ENCODE measurements around the gene BLVRA.
"Not testable (repeated sequence)": the region's sequence is repeated elsewhere in the genome, so short reads cannot be mapped to it uniquely, and the experiment has no call there.

The BLVRA gene

DNA sequence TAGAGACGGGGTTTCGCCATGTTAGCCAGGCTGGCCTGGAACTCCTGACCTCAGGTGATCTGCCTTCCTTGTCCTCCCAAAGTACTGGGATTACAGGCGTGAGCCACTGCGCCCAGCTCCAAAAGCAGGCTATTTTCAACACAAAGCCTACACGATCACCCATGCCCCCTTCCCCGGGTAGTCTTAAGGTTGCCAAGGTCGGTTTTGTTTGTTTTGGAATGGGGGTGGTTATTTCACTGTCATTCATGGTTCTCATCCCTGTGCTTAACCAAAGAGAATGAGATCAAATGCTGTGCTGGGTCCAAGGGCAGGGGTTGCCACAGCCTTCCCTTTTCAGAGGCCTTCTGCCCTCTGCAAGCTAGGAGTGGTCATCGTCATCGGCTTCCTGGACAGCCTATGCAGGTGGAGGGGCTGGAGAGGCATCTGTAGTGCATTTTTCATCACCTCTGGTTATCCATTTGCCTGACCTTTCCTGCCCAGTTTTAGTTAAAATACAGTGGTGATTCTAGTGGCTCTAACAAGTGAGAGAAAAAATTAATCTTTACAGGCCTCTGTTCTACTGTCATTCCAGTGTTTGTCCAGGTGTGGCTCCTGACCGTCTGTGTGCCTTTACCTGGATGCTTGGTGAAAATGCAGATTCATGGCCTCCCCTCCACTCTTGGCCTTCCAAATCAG lies 11.4 kb downstream of the BLVRA start:
- DNase-seq = no peak

DNA sequence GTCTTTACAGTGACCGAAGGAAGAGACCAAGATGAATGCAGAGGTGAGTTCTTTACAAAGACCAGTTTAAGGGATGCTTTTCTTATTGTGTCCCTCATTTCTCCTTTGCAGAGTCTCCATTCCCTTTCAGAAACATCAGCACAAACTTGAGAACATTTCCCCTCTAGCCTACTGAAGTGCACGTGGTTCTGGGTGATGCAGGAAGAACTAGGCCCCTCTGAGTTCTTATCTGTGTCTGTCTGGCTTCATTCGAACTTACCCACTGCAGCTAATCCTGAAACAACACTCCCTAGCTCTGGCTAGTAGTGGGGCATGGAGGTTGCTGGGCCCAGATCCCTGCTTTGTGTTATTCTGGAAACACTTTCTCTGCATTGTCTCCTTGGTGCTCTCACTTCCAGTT lies 12.6 kb downstream of the BLVRA start:
- no peak for DNase-seq

DNA sequence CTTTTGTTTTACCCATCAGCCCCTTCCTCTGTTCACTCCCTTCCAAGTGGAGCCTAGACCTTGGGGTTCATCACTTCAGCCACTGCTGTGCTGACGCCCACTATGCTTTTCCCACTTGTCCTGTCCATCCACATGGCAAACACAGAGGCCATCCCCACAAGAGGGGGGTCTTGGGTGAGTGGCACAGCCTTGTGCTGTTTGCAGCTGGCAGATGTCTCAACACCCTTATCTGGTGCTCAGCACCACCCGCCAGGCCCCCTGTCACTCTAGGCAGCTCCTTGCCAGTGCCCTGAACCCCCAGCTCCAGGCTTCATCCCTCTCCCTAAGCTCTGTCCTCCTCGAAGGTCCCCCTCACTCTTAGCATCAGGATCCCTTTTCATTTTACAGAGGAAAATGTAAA lies 13.1 kb downstream of the BLVRA start:
- no peak for DNase-seq

- DNase-seq = not testable (repeated sequence)
These were observed 14.8 kb downstream of the BLVRA start for GRCh38 chr7:43773268-43773667.

DNA sequence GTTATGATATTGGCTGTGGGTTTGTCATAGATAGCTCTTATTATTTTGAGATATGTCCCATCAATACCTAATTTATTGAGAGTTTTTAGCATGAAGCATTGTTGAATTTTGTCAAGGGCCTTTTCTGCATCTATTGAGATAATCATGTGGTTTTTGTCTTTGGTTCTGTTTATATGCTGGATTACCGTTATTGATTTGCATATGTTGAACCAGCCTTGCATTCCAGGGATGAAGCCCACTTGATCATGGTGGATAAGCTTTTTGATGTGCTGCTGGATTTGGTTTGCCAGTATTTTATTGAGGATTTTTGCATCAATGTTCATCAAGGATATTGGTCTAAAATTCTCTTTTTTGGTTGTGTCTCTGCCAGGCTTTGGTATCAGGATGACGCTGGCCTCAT lies 16.8 kb downstream of the BLVRA start:
- not testable (repeated sequence) for DNase-seq

GRCh38 chr7:43778293-43779044 lies 20.0 kb downstream of the BLVRA start:
- not testable (repeated sequence) for DNase-seq

- DNase-seq = no peak
These were observed 20.7 kb downstream of the BLVRA start for GRCh38 chr7:43779045-43779812.

- no peak for DNase-seq
These were observed 23.5 kb downstream of the BLVRA start for GRCh38 chr7:43781726-43782607.

GRCh38 chr7:43782768-43783555 lies 24.5 kb downstream of the BLVRA start:
- DNase-seq = no peak

GRCh38 chr7:43784030-43784584 lies 25.6 kb downstream of the BLVRA start:
- no peak for DNase-seq

DNA sequence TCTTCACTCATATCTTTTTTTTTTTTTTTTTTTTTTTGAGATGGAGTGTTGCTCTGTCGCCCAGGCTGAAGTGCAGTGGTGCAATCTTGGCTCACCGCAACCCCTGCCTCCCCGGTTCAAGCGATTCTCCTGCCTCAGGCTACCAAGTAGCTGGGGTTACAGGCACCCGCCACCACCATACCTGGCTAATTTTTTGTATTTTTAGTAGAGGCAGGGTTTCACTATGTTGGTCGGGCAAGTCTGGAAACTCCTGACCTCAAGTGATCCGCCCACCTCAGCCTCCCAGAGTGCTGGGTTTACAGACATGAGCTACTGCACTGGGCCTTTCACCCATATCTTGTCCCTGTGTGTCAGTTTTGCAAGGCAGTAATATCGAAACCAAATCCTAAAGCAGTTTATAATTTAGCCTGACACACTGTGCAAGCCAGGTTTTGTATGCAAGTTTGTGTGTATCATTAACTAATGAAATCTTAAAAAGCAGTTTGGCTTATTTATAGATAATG lies 26.2 kb downstream of the BLVRA start:
- peak in 2 of 5 experiments; percentile 13 to 63 for DNase-seq

DNA sequence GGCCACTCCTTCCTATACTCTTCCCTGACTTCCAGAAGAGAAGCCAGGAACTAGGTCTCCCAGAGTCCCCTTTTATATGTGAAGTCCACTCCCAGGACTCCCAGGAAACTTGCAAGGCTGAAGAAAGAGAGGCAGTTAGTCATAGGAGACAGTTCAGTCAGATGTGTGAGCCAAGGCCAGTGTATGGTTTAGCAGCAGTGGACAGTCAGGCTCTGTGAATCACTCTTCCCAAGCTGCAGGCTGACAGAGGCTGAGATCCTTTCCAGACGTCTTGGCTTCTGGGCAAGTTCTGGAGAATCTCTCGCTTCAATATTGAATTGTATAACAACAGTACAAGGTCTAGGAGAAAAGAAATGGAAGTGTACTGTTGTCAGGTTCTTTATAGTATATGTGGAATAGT lies 26.9 kb downstream of the BLVRA start:
- DNase-seq = no peak

- DNase-seq = no peak
These were observed 29.3 kb downstream of the BLVRA start for GRCh38 chr7:43787771-43788170.

DNA sequence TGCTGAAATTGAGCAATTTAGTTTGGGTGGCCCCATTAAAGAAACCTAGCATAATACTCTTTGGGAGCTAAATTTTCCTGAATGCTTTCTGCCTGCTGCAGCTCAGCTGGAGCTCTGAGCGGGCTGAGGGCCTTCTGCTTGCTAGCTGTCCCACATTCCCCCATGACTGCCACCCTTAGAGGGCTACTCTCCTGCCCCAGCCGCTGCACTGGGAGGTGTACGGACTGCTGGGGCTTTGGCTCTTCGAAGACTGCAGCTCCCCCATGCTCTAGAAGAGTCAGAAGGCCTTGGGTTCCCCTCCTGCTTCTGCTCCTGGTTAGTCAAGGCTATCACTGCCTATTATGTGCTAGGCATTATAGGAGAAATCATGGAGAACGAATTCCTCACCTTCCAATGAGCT lies 31.5 kb downstream of the BLVRA start:
- DNase-seq = no peak

GRCh38 chr7:43790834-43791233 lies 32.4 kb downstream of the BLVRA start:
- DNase-seq = no peak

- DNase-seq = no peak
These were observed 33.2 kb downstream of the BLVRA start for GRCh38 chr7:43791665-43792064.

DNA sequence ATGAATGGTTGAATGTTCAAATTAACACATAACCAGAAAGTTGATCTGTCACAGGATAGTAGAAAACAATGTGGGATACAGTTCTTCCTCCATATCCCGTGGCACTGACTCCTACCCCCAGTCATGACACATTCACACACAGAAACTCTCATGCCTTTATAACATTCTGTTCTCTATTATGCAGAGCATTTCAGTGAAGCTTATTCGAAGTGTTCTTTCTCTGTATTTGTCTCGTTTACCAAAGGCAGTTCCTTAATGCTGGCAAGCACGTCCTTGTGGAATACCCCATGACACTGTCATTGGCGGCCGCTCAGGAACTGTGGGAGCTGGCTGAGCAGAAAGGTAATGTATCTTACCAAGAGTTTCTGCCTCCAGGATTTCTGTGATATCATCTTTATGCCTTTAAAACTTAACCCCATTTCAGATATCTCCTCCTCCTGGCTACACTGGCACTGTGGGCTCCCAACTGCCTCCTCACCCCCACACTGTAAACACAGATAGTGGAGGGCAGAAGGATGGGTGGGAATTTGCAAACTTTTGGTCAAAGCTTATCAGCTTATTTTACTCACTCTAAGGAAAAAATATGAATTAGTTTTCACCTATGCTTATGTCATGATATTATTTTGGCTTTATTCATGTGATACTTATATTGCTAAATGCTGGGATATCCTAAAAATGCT lies 34.1 kb downstream of the BLVRA start:
- DNase-seq = no peak

GRCh38 chr7:43799605-43800004 lies 41.1 kb downstream of the BLVRA start:
- no peak for DNase-seq

- no peak for DNase-seq
These were observed 45.4 kb downstream of the BLVRA start for GRCh38 chr7:43803865-43804264.

- peak in 2 of 5 experiments; percentile 38 for DNase-seq
These were observed 49.9 kb downstream of the BLVRA start for GRCh38 chr7:43808410-43808809.
